Pancreas (tissue), 10 donors: ENCODE results near the gene ROR1. TPM values are rescaled to one million over a fixed set of nuclear protein-coding genes. Genes with fewer than 3 reads are reported as not detected.

Source experiments
- ATAC-seq, 4 donors: fragments of 200-7000 bp; cut with Tn5 transposase; one replicate each; pipeline versions ENCODE4 v1.8.0 to v1.9.1; 2020; ENCODE audit warnings: mild to moderate bottlenecking in 4 of 4, moderate library complexity in 4 of 4
- DNase-seq, 6 donors: peaks; one replicate each; pipeline ENCODE4 v3.0.0-alpha.2; 2020
- FAIRE-seq: peaks from 2 replicates; lab custom pipeline; 2012; peaks lifted over from hg19 to GRCh38; lab: Jason Lieb, UNC
- H3K27ac ChIP-seq, 4 donors: fragments of 200-600 bp; sonication (generic); 1 replicate in 3 of 4; 2 replicates in 1 of 4; pipeline versions ENCODE4 v1.5.0 to v1.8.0; 2020
- H3K27me3 ChIP-seq, 4 donors: fragments of 200-600 bp; one replicate each; pipeline ENCODE4 v1.8.0; 2021
- H3K36me3 ChIP-seq, 3 donors: fragments of 200-600 bp; sonication (generic) in 1 of 3; one replicate each; pipeline versions ENCODE4 v1.5.0 to v1.8.0; 2020 to 2021
- H3K4me1 ChIP-seq, 3 donors: fragments of 200-600 bp; one replicate each; pipeline ENCODE4 v1.8.0; 2021
- H3K4me3 ChIP-seq, 4 donors: fragments of 200-600 bp; sonication (generic) in 2 of 4; one replicate each; pipeline versions ENCODE4 v1.5.0 to v1.8.0; 2020 to 2021
- H3K9me3 ChIP-seq, 4 donors: fragments of 200-600 bp; one replicate each; pipeline ENCODE4 v1.8.0; 2021
- CTCF ChIP-seq, 4 donors: fragments of 200-600 bp; sonication (generic) in 3 of 4; IDR thresholded peaks; one replicate each; pipeline versions ENCODE4 v1.5.0 to v1.8.0; 2021; ENCODE audit warnings: antibody characterized with exemption in 4 of 4
- WGBS, 2 donors: extraction: QIAGEN DNeasy Blood & Tissue Kit; methylation state at CpG; one replicate each; pipeline ENCODE4 v1.1.7; 2013; 5-methylcytosine and 5-hydroxymethylcytosine counted together
- intact Hi-C, 3 donors: fragments of 100-400 bp; cut with DNase I; formaldehyde crosslinking; loops; one replicate each; pipeline versions ENCODE4 v1.11.1 to v1.14.2; 2022
- polyA plus RNA-seq, 2 donors: library from polyadenylated mRNA; stranded (reverse); fragments of 200-250 nt; gene quantifications; one replicate each; pipeline ENCODE4 v1.2.3, GENCODE V29; 2013
- total RNA-seq, 6 donors: library from RNA; stranded (reverse); fragmentation: NEBNext Ultra II Directional in 4 of 6; extraction: Animal tissue kit (Norgen Biotek cat#: 25700) in 4 of 6; gene quantifications; one replicate each; pipeline versions ENCODE4 v1.2.1 to v1.2.4, GENCODE V29; 2021 to 2023
- donor health status: healthy with polysubstance abuse.
- donor health status: DM: no; HTN: no; CAD: no; lungs with moderate emphysema.
- donor health status: DM: no; HTN: no; CAD: no.
- donor health status: control.
- donor health status: control.
- donor health status: Bipolar disorder and iron deficiency.
- donor health status: DM: yes; HTN: yes; CAD: no.
- donor health status: DM: no; HTN: no; CAD: no.
- donor health status: DM: no; HTN: no; CAD: no.
- donor health status: DM: yes; HTN: yes; CAD: no.

ROR1 gene
- total and polyA plus RNA-seq, 8 donors = 1.3 to 18.5 (median 7.3) TPM

GRCh38 chr1:63845346-63845745, 71.5 kb downstream of the ROR1 start:
- no peak for DNase-seq
- Histone ChIP-seq H3K4me1 (peaks cover 3 to 20% (median 16%) of the 10 kb centered on the region in 3 donors), H3K4me3 (no peak overlapping the region), H3K27ac (no peak overlapping the region), H3K36me3 (no peaks in the 10 kb centered on the region), H3K9me3 (no peaks in the 10 kb centered on the region), H3K27me3 (no peaks in the 10 kb centered on the region)
- no peak for FAIRE-seq
- no peak for ATAC-seq
- intact Hi-C loops = no loop called here
- 92 to 95% methylated on average over 1 of the region's 1 CpG for WGBS, 2 donors
- no peak for TF ChIP-seq CTCF (IDR thresholded peaks at IDR 0.05)

GRCh38 chr1:63847308-63847910, 73.6 kb downstream of the ROR1 start:
- Histone ChIP-seq H3K27ac (no peak overlapping the region), H3K27me3 (no peaks in the 10 kb centered on the region), H3K4me1 (peaks cover 3 to 16% (median 15%) of the 10 kb centered on the region in 3 donors), H3K9me3 (no peaks in the 10 kb centered on the region), H3K36me3 (no peaks in the 10 kb centered on the region), H3K4me3 (no peak overlapping the region)
- DNase-seq (no peak), ATAC-seq (no peak), FAIRE-seq (no peak)
- intact Hi-C loops = no loop called here
- TF ChIP-seq CTCF (IDR thresholded peaks at IDR 0.05) = no peak
- WGBS, 2 donors = 82 to 83% methylated on average over 9 of the region's 9 CpGs

GRCh38 chr1:63848733-63849132, 74.9 kb downstream of the ROR1 start:
- no peak for TF ChIP-seq CTCF (IDR thresholded peaks at IDR 0.05)
- WGBS, 2 donors = 79 to 81% methylated on average over 4 of the region's 4 CpGs
- no peak for FAIRE-seq
- H3K9me3 ChIP-seq = no peaks in the 10 kb centered on the region
- DNase-seq = no peak
- H3K27me3 ChIP-seq = no peaks in the 10 kb centered on the region
- intact Hi-C loops = no loop called here
- H3K4me3 ChIP-seq = no peak overlapping the region
- peaks cover 3 to 16% (median 15%) of the 10 kb centered on the region in 3 donors for H3K4me1 ChIP-seq
- no peaks in the 10 kb centered on the region for H3K36me3 ChIP-seq
- ATAC-seq = no peak
- no peak overlapping the region for H3K27ac ChIP-seq

- intact Hi-C loops = no loop called here
- DNase-seq = no peak
- TF ChIP-seq CTCF (IDR thresholded peaks at IDR 0.05) = no peak
- H3K9me3 ChIP-seq = no peaks in the 10 kb centered on the region
- no peaks in the 10 kb centered on the region for H3K27me3 ChIP-seq
- H3K4me3 ChIP-seq = no peak overlapping the region
- no peaks in the 10 kb centered on the region for H3K36me3 ChIP-seq
- WGBS, 2 donors = 59 to 67% methylated on average over 1 of the region's 1 CpG
- H3K4me1 ChIP-seq = peaks cover 3 to 16% (median 15%) of the 10 kb centered on the region in 3 donors
- H3K27ac ChIP-seq = no peak overlapping the region
- no peak for FAIRE-seq
- ATAC-seq = no peak
These were observed 75.3 kb downstream of the ROR1 start for GRCh38 chr1:63849149-63849548.

GRCh38 chr1:63854091-63854490, 80.3 kb downstream of the ROR1 start:
- no peak overlapping the region for H3K4me3 ChIP-seq
- H3K36me3 ChIP-seq = no peaks in the 10 kb centered on the region
- H3K9me3 ChIP-seq = no peaks in the 10 kb centered on the region
- no peak for DNase-seq
- 57 to 58% methylated on average over 3 of the region's 3 CpGs for WGBS, 2 donors
- ATAC-seq = no peak
- no peaks in the 10 kb centered on the region for H3K27me3 ChIP-seq
- no peak overlapping the region for H3K27ac ChIP-seq
- no peaks in the 10 kb centered on the region for H3K4me1 ChIP-seq
- no peak for FAIRE-seq
- TF ChIP-seq CTCF (IDR thresholded peaks at IDR 0.05) = no peak
- intact Hi-C loops = no loop called here
